Measurements from ENCODE around the gene CYB5A.

The CYB5A gene

DNA sequence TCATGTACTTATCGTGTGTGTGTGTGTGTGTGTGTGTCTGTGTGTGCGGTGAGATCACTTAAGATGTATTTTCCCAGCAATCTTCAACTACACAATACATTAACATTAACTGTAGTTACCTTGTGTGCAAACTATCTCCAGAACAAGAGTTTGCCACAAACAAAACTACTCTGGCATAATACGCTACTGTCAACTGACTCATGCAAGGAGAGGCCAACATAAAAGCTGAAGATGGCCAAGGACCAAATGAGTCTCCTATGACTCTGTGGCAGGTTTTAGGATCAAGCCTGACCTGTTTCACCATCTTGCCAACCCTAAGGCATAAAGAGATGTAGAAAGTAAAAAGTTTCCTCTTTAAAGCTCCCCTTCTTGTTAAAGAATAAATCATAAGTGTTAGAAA, 20.1 kb downstream of the CYB5A start:
- no peak for DNase-seq

DNA sequence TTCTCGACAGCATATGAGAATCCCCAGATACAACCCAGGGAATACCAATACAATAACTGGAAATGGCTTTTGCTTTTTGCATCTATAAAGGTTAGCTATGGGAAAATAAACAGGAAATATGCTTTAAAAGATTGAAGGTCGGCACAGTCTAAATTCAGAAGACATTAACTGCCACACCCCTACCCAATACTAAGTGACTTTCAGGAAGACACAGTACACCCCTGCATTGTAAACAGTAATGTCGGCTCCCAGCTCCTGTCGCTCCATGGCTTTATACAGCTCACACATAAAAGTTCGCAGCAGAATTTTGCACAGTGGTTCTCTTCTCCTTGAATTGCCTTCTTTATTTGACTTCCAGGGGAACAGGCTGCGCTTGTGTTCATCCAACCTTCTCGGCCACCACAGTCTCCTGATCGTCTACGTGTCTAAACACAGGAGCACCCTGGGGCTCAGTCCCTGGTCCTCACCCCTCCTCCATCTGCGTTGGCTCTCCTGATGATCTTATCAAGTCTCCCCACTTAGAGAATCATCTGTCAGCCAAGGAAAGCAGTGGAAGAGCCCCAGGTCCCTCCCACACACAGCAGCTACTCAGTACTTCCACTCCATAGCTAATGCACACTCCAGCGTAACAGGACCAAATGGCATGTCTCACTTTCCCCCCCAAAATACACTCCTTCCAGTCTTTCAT, 22.7 kb downstream of the CYB5A start:
- no peaks in the 10 kb centered on the region for H3K9me3 ChIP-seq (replicated peaks; ENCODE audit: insufficient read depth, low read length)
- no peak for TF ChIP-seq EZH2phosphoT487 (IDR thresholded peaks at IDR 0.05; ENCODE audit: low read length)
- TF ChIP-seq, protein P1, sequence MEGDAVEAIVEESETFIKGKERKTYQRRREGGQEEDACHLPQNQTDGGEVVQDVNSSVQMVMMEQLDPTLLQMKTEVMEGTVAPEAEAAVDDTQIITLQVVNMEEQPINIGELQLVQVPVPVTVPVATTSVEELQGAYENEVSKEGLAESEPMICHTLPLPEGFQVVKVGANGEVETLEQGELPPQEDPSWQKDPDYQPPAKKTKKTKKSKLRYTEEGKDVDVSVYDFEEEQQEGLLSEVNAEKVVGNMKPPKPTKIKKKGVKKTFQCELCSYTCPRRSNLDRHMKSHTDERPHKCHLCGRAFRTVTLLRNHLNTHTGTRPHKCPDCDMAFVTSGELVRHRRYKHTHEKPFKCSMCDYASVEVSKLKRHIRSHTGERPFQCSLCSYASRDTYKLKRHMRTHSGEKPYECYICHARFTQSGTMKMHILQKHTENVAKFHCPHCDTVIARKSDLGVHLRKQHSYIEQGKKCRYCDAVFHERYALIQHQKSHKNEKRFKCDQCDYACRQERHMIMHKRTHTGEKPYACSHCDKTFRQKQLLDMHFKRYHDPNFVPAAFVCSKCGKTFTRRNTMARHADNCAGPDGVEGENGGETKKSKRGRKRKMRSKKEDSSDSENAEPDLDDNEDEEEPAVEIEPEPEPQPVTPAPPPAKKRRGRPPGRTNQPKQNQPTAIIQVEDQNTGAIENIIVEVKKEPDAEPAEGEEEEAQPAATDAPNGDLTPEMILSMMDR (IDR thresholded peaks at IDR 0.05; ENCODE audit: low read length), result no peak
- no peak for TF ChIP-seq EZH2 (optimal IDR thresholded peaks at IDR 0.05; ENCODE audit: low read depth, low read length)
- H3K36me3 ChIP-seq (replicated peaks; ENCODE audit: insufficient read depth, low read length), result no peaks in the 10 kb centered on the region
- H3K4me3 ChIP-seq (ENCODE audit: low read length), result no peak overlapping the region
- no peak for DNase-seq
- H3K79me2 ChIP-seq (ENCODE audit: low read length), result peaks cover 24% of the 10 kb centered on the region
- H3K9me2 ChIP-seq (replicated peaks; ENCODE audit: insufficient read depth, low read length), result no peaks in the 10 kb centered on the region
- no peak overlapping the region for H3K9ac ChIP-seq (ENCODE audit: low read length)
- no peaks in the 10 kb centered on the region for H4K20me1 ChIP-seq (ENCODE audit: insufficient read depth, low read length)
- no peak overlapping the region for H2AFZ ChIP-seq (ENCODE audit: low read length)
- no peak overlapping the region for H3K27ac ChIP-seq (ENCODE audit: low read length)
- H3F3A ChIP-seq (ENCODE audit: insufficient read depth, low read length), result no peaks in the 10 kb centered on the region
- no peak overlapping the region for H3K4me2 ChIP-seq (ENCODE audit: low read depth, low read length)
- no peaks in the 10 kb centered on the region for H3K27me3 ChIP-seq (replicated peaks; ENCODE audit: insufficient read depth, low read length)
- no peaks in the 10 kb centered on the region for H3K4me1 ChIP-seq (ENCODE audit: low read length)

More for the DNA sequence above, 20.1 kb downstream of the CYB5A start:
- Histone ChIP-seq H3K27ac (ENCODE audit: low read length) (no peak overlapping the region), H3K27me3 (replicated peaks; ENCODE audit: insufficient read depth, low read length) (no peaks in the 10 kb centered on the region), H4K20me1 (ENCODE audit: insufficient read depth, low read length) (no peaks in the 10 kb centered on the region), H3K79me2 (ENCODE audit: low read length) (peaks cover 43% of the 10 kb centered on the region), H3F3A (ENCODE audit: insufficient read depth, low read length) (no peaks in the 10 kb centered on the region), H3K4me3 (ENCODE audit: low read length) (no peak overlapping the region), H3K36me3 (replicated peaks; ENCODE audit: insufficient read depth, low read length) (no peaks in the 10 kb centered on the region), H3K4me1 (ENCODE audit: low read length) (no peaks in the 10 kb centered on the region), H3K9ac (ENCODE audit: low read length) (no peak overlapping the region), H3K9me2 (replicated peaks; ENCODE audit: insufficient read depth, low read length) (no peaks in the 10 kb centered on the region), H3K9me3 (replicated peaks; ENCODE audit: insufficient read depth, low read length) (no peaks in the 10 kb centered on the region), H2AFZ (ENCODE audit: low read length) (no peak overlapping the region), H3K4me2 (ENCODE audit: low read depth, low read length) (no peak overlapping the region)
- no peak for TF ChIP-seq EZH2 (optimal IDR thresholded peaks at IDR 0.05; ENCODE audit: low read depth, low read length)
- TF ChIP-seq, protein P1 (IDR thresholded peaks at IDR 0.05; ENCODE audit: low read length), result no peak
- no peak for TF ChIP-seq EZH2phosphoT487 (IDR thresholded peaks at IDR 0.05; ENCODE audit: low read length)

DNA sequence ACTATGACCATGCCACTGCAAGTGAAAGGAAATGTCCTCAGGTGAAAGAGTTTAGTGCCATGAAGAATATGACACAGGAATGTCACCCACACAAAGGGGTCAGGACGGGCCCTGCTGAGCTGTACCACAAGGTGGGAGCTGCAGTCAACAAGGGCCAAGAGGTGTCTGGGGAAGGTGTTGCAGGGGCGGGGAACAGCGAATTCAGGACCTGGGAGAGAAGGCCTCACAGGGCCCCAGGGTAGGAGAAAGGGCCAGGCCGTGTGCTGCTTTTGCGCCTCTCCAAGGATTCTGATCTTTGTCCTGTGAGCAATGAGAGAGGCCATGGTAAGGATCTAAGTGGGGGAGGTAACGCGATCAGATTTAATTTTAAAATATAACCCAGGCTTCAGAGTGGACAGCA, 23.6 kb downstream of the CYB5A start:
- no peaks in the 10 kb centered on the region for H3K9me2 ChIP-seq (replicated peaks; ENCODE audit: insufficient read depth, low read length)
- H3K4me2 ChIP-seq (ENCODE audit: low read depth, low read length), result no peak overlapping the region
- H3F3A ChIP-seq (ENCODE audit: insufficient read depth, low read length), result no peaks in the 10 kb centered on the region
- no peak overlapping the region for H3K27ac ChIP-seq (ENCODE audit: low read length)
- H3K9me3 ChIP-seq (replicated peaks; ENCODE audit: insufficient read depth, low read length), result no peaks in the 10 kb centered on the region
- H3K9ac ChIP-seq (ENCODE audit: low read length), result no peak overlapping the region
- no peaks in the 10 kb centered on the region for H3K4me1 ChIP-seq (ENCODE audit: low read length)
- DNase-seq, result no peak
- peaks cover 15% of the 10 kb centered on the region; the same call in 1 of the 2 replicates for H3K79me2 ChIP-seq (ENCODE audit: low read length)
- H3K4me3 ChIP-seq (ENCODE audit: low read length), result no peak overlapping the region
- TF ChIP-seq EZH2phosphoT487 (IDR thresholded peaks at IDR 0.05; ENCODE audit: low read length) (no peak), EZH2 (optimal IDR thresholded peaks at IDR 0.05; ENCODE audit: low read depth, low read length) (no peak)
- TF ChIP-seq, protein P1 (IDR thresholded peaks at IDR 0.05; ENCODE audit: low read length), result no peak
- no peaks in the 10 kb centered on the region for H3K36me3 ChIP-seq (replicated peaks; ENCODE audit: insufficient read depth, low read length)
- H2AFZ ChIP-seq (ENCODE audit: low read length), result no peak overlapping the region
- H3K27me3 ChIP-seq (replicated peaks; ENCODE audit: insufficient read depth, low read length), result no peaks in the 10 kb centered on the region
- H4K20me1 ChIP-seq (ENCODE audit: insufficient read depth, low read length), result no peaks in the 10 kb centered on the region
